ENCODE data around the gene TXNDC17.
"Not testable (repeated sequence)": the region's sequence is repeated elsewhere in the genome, so short reads cannot be mapped to it uniquely, and the experiment has no call there.

TXNDC17 gene

GRCh38 chr17:6682339-6682738 lies 41.5 kb downstream of the TXNDC17 start:
- DNase-seq, result no peak

- DNase-seq, result no peak
These were observed 42.3 kb downstream of the TXNDC17 start for GRCh38 chr17:6683081-6683684.

- no peak for DNase-seq
These were observed 43.0 kb downstream of the TXNDC17 start for GRCh38 chr17:6683730-6684459.

- DNase-seq, result no peak
These were observed 43.6 kb downstream of the TXNDC17 start for GRCh38 chr17:6684460-6684783.

- DNase-seq, result no peak
These were observed 44.3 kb downstream of the TXNDC17 start for GRCh38 chr17:6684881-6685767.

- DNase-seq, result no peak
These were observed 45.2 kb downstream of the TXNDC17 start for GRCh38 chr17:6686026-6686425.

GRCh38 chr17:6688944-6689343 lies 48.1 kb downstream of the TXNDC17 start:
- no peak for DNase-seq

GRCh38 chr17:6690641-6691040 lies 49.8 kb downstream of the TXNDC17 start:
- DNase-seq, result no peak

GRCh38 chr17:6691546-6691945 lies 50.7 kb downstream of the TXNDC17 start:
- DNase-seq, result no peak

- DNase-seq, result not testable (repeated sequence)
These were observed 51.1 kb downstream of the TXNDC17 start for GRCh38 chr17:6691958-6692357.
